Type B pancreatic cell (in vitro differentiated cells): ENCODE data around the gene BAIAP2. TPM values are rescaled to one million over a fixed set of nuclear protein-coding genes. Genes with fewer than 3 reads are reported as not detected.

Experiments
- DNase-seq: peaks from one replicate; pipeline ENCODE4 v3.0.0; 2021; ENCODE audit warnings: mixed read lengths; ENCODE audit not compliant: unreplicated experiment; ENCODE audit errors: extremely low spot score
- H3K27ac Mint-ChIP-seq: 2 replicates; pipeline ENCODE4 v1.8.0; 2021; ENCODE audit warnings: mild to moderate bottlenecking, mixed read lengths
- H3K27me3 Mint-ChIP-seq: 2 replicates; pipeline ENCODE4 v1.8.0; 2021; ENCODE audit warnings: mixed read lengths
- H3K36me3 Mint-ChIP-seq: 2 replicates; pipeline ENCODE4 v1.8.0; 2021; ENCODE audit warnings: mixed read lengths
- H3K4me1 Mint-ChIP-seq: one replicate; pipeline ENCODE4 v1.8.0; 2021; ENCODE audit warnings: mixed read lengths; ENCODE audit not compliant: unreplicated experiment
- H3K4me3 Mint-ChIP-seq: 2 replicates; pipeline ENCODE4 v1.8.0; 2021; ENCODE audit warnings: mild to moderate bottlenecking, mixed read lengths
- H3K9me3 Mint-ChIP-seq: 2 replicates; pipeline ENCODE4 v1.8.0; 2021; ENCODE audit warnings: mixed read lengths
- long read RNA-seq: library from polyadenylated mRNA; unstranded; transcript quantifications from one replicate; pipeline ENCODE4 v2.0.0, GENCODE V29; 2020
- total RNA-seq: library from RNA; stranded (reverse); gene quantifications from 2 replicates; pipeline ENCODE4 v1.2.1, GENCODE V29; 2021; ENCODE audit warnings: low replicate concordance
- TF ChIP-seq, protein P1 (sequence below): fragments of 200-600 bp; sonication (generic); conservative IDR thresholded peaks from 2 replicates; pipeline ENCODE4 v1.5.0; 2021; ENCODE audit warnings: antibody characterized with exemption, mild to moderate bottlenecking

BAIAP2 gene, protein sequence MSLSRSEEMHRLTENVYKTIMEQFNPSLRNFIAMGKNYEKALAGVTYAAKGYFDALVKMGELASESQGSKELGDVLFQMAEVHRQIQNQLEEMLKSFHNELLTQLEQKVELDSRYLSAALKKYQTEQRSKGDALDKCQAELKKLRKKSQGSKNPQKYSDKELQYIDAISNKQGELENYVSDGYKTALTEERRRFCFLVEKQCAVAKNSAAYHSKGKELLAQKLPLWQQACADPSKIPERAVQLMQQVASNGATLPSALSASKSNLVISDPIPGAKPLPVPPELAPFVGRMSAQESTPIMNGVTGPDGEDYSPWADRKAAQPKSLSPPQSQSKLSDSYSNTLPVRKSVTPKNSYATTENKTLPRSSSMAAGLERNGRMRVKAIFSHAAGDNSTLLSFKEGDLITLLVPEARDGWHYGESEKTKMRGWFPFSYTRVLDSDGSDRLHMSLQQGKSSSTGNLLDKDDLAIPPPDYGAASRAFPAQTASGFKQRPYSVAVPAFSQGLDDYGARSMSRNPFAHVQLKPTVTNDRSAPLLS
- 62.7 and 120 TPM in 2 replicates for total RNA-seq
- long read RNA-seq, partial matches to known transcripts: 0 of 12 reads
- long read RNA-seq, other reads (novel, unspliced or antisense): 8 of 12 reads

DNA sequence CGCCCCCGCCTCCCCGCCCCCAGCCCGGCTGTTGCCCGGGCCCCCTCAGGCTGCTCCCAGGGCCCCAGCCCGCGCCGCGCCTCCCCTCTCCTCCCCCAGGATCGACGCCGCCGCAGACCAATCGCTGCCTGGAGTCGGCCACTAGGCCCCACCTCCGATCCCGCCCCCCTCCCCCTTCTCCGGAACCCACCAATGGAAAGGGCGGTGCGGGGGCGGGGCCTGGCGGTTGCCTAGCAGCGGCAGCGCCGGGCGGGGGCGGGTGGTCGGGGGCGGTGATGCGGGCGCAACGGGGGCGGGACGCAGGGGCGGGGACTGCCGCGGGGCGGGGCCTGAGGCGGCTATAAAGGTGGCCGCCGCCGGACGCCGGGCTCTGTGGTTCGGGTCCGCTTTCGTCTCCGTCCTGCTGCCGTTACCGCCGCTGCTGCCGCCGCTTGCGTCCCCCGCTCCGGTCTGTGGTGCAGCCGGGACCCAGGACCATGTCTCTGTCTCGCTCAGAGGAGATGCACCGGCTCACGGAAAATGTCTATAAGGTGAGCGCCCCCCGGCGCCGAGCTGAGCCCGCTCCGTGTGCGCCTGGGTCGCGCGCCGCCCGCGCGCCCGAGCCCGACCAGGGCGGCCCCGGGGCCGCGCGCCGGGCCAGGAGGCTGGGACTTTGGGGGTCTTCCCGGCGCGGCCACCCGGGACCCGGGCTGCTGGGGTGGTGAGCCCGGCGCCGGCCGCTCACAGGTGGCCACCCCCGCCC lies at the start of gene BAIAP2:
TSS of gene BAIAP2 (plus strand) at position 373 of the 742 bp plus-strand sequence. CDS start at position 477, 104 bp downstream.
- no peaks in the 10 kb centered on the region for H3K27me3 Mint-ChIP-seq
- H3K36me3 Mint-ChIP-seq: peaks cover 3% of the 10 kb centered on the region
- peak within 1 kb of the TSS; percentile 97 for H3K27ac Mint-ChIP-seq
- TF ChIP-seq, protein P1, sequence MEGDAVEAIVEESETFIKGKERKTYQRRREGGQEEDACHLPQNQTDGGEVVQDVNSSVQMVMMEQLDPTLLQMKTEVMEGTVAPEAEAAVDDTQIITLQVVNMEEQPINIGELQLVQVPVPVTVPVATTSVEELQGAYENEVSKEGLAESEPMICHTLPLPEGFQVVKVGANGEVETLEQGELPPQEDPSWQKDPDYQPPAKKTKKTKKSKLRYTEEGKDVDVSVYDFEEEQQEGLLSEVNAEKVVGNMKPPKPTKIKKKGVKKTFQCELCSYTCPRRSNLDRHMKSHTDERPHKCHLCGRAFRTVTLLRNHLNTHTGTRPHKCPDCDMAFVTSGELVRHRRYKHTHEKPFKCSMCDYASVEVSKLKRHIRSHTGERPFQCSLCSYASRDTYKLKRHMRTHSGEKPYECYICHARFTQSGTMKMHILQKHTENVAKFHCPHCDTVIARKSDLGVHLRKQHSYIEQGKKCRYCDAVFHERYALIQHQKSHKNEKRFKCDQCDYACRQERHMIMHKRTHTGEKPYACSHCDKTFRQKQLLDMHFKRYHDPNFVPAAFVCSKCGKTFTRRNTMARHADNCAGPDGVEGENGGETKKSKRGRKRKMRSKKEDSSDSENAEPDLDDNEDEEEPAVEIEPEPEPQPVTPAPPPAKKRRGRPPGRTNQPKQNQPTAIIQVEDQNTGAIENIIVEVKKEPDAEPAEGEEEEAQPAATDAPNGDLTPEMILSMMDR: no peak
- H3K9me3 Mint-ChIP-seq: no peaks in the 10 kb centered on the region
- H3K4me1 Mint-ChIP-seq: peaks cover 49% of the 10 kb centered on the region
- peak; percentile 98 for DNase-seq
- peak within 1 kb of the TSS; percentile 94 for H3K4me3 Mint-ChIP-seq

DNA sequence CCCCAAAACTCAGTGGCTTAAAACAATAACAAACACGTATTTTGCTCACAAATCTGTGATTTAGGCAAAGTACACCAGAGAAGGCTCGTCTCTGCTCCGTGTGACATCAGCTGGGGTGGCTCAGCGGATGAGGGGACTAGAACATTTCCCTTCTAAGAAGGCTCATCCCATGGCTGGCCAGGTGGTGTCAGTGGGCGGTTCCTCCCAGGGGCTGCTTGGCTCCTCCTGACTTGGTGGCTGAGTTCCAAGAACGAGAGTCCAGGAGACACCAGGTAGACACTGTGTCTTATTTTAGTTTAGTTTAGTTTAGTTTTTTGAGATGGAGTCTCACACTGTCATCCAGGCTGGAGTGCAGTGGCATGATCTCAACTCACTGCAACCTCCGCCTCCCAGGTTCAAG lies 48.9 kb upstream of the BAIAP2 start:
- no peak overlapping the region for H3K4me3 Mint-ChIP-seq
- H3K36me3 Mint-ChIP-seq: no peaks in the 10 kb centered on the region
- no peaks in the 10 kb centered on the region for H3K4me1 Mint-ChIP-seq
- H3K9me3 Mint-ChIP-seq: no peaks in the 10 kb centered on the region
- DNase-seq: no peak
- TF ChIP-seq, protein P1: no peak
- H3K27me3 Mint-ChIP-seq: peaks cover 29% of the 10 kb centered on the region
- no peak overlapping the region for H3K27ac Mint-ChIP-seq

DNA sequence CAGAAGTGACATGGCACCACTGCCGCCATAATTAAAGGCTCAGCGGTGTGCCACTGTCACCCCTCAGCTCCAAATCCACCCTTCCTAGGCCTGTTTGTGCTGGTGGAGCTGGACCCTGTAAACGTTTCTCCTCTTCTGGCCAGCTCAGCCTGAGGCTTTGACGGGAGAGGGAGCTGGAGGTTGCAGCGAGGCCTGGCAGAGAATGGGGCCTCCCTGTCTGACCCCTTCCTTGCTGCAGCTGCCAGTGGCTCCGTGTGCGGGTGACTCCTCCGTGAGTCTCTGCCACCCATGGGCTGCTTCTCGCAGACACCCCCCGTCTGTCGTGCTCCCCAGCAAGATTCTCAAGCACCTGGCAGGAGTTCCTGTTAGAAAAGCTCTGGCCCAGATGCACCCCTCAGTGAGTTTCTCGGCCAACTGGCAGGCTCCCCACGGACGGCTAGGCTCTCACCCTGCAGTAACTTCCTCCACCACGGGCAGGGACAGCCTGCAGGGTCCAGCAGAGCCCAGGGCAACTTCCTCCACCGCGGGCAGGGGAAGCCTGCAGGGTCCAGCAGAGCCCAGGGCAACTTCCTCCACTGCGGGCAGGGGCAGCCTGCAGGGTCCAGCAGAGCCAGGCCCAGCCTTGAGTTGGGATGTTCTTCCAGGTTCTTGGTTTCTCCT lies 48.0 kb upstream of the BAIAP2 start:
- TF ChIP-seq, protein P1: no peak
- Mint-ChIP-seq H3K9me3 (no peaks in the 10 kb centered on the region), H3K27ac (no peak overlapping the region), H3K36me3 (no peaks in the 10 kb centered on the region), H3K4me1 (no peaks in the 10 kb centered on the region), H3K27me3 (peaks cover 29% of the 10 kb centered on the region), H3K4me3 (no peak overlapping the region)
- no peak for DNase-seq

DNA sequence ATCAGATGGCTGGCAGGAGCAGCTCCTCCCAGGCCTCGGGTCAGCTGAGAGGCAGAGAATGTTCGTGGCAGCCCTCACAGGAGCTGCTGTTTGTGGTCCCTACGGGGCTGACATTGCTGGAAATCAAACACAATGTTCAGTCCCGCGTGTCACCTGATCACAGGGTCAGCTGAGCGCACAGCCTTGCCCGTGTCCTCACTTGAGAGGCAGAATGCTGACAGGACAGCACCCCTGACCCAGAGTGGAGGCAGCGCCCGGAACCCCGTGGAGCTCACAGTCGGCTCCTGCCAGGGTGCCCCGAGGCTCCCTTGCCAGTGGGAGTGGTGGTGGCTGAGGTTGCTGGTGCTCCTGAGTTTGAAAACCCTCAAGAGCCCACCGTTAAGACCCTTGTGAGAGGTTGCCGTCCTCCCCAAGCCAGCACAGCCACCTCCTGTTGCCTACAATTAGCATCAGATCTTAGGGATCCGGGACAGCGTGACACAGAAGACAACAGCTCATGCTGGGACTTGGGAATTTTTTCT lies 47.0 kb upstream of the BAIAP2 start:
- Mint-ChIP-seq H3K4me3 (no peak overlapping the region), H3K27ac (no peak overlapping the region), H3K9me3 (no peaks in the 10 kb centered on the region), H3K4me1 (no peaks in the 10 kb centered on the region), H3K27me3 (peaks cover 25% of the 10 kb centered on the region), H3K36me3 (no peaks in the 10 kb centered on the region)
- no peak for DNase-seq
- TF ChIP-seq, protein P1: no peak

DNA sequence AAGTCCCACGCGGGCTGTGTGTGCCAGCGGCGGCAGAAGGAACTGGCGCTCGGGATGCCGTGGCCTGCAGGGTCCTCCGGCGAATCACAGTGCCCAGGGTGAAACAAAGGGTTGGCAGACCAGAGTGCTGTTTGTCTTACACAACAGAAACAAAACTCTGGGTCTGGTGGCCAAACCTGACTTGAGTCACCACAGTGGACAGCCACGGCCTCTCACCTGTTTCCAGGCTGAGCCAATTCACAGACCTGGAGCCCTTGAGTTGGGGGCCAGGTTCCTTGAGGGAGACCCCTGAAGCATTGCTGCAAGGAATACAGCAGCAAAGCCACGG lies 45.4 kb upstream of the BAIAP2 start:
- peaks cover 11% of the 10 kb centered on the region for H3K27me3 Mint-ChIP-seq
- DNase-seq: no peak
- H3K27ac Mint-ChIP-seq: no peak overlapping the region
- no peaks in the 10 kb centered on the region for H3K9me3 Mint-ChIP-seq
- H3K4me3 Mint-ChIP-seq: peak overlapping the region; percentile 79
- TF ChIP-seq, protein P1: no peak
- H3K4me1 Mint-ChIP-seq: no peaks in the 10 kb centered on the region
- no peaks in the 10 kb centered on the region for H3K36me3 Mint-ChIP-seq
